ENCODE measurements around the gene CEP112. TPM values are rescaled to one million over a fixed set of nuclear protein-coding genes. Genes with fewer than 3 reads are reported as not detected.

CEP112 gene
- total RNA-seq, 1 experiment from 2014 or later = 41.6 TPM

- no peak overlapping the region for H3K4me3 ChIP-seq
- H3K27me3 ChIP-seq = no peaks in the 10 kb centered on the region
- H3K9me3 ChIP-seq (replicated peaks) = no peaks in the 10 kb centered on the region
- H3K27ac ChIP-seq = no peak overlapping the region
- no peaks in the 10 kb centered on the region for H3K36me3 ChIP-seq
- H3K4me1 ChIP-seq = peaks cover 14% of the 10 kb centered on the region
- no peak for DNase-seq
These were observed 562.7 kb downstream of the CEP112 start for GRCh38 chr17:65629234-65629690.

GRCh38 chr17:65628644-65629036, 563.3 kb downstream of the CEP112 start:
- H3K4me3 ChIP-seq = no peak overlapping the region
- DNase-seq = no peak
- H3K4me1 ChIP-seq = peaks cover 14% of the 10 kb centered on the region
- H3K9me3 ChIP-seq (replicated peaks) = no peaks in the 10 kb centered on the region
- H3K27ac ChIP-seq = peak overlapping the region; percentile 28
- no peaks in the 10 kb centered on the region for H3K27me3 ChIP-seq
- H3K36me3 ChIP-seq = no peaks in the 10 kb centered on the region

GRCh38 chr17:65627891-65628643, 563.9 kb downstream of the CEP112 start:
- H3K36me3 ChIP-seq = 0 out of 2 replicates have a peak, but pooled peaks cover 2% of the 10 kb centered on the region
- no peaks in the 10 kb centered on the region for H3K9me3 ChIP-seq (replicated peaks)
- peak overlapping the region; percentile 28 for H3K27ac ChIP-seq
- no peak overlapping the region for H3K4me3 ChIP-seq
- peaks cover 14% of the 10 kb centered on the region for H3K4me1 ChIP-seq
- no peaks in the 10 kb centered on the region for H3K27me3 ChIP-seq
- peak; percentile 83 to 87 for DNase-seq

GRCh38 chr17:65627108-65627507, 564.8 kb downstream of the CEP112 start:
- DNase-seq = no peak
- Histone ChIP-seq H3K36me3 (0 out of 2 replicates have a peak, but pooled peaks cover 2% of the 10 kb centered on the region), H3K9me3 (replicated peaks) (no peaks in the 10 kb centered on the region), H3K27ac (no peak overlapping the region), H3K27me3 (no peaks in the 10 kb centered on the region), H3K4me3 (no peak overlapping the region), H3K4me1 (peaks cover 14% of the 10 kb centered on the region)

GRCh38 chr17:65626451-65626850, 565.5 kb downstream of the CEP112 start:
- H3K36me3 ChIP-seq = 0 out of 2 replicates have a peak, but pooled peaks cover 2% of the 10 kb centered on the region
- peaks cover 14% of the 10 kb centered on the region for H3K4me1 ChIP-seq
- H3K27ac ChIP-seq = no peak overlapping the region
- H3K27me3 ChIP-seq = no peaks in the 10 kb centered on the region
- H3K9me3 ChIP-seq (replicated peaks) = no peaks in the 10 kb centered on the region
- DNase-seq = no peak
- H3K4me3 ChIP-seq = no peak overlapping the region

GRCh38 chr17:65618516-65618915, 573.4 kb downstream of the CEP112 start:
- Histone ChIP-seq H3K9me3 (replicated peaks) (no peaks in the 10 kb centered on the region), H3K4me3 (no peak overlapping the region), H3K27me3 (no peaks in the 10 kb centered on the region), H3K36me3 (0 out of 2 replicates have a peak, but pooled peaks cover 2% of the 10 kb centered on the region), H3K4me1 (no peaks in the 10 kb centered on the region), H3K27ac (no peak overlapping the region)
- no peak for DNase-seq

GRCh38 chr17:65617496-65617895, 574.4 kb downstream of the CEP112 start:
- Histone ChIP-seq H3K36me3 (no peaks in the 10 kb centered on the region), H3K27ac (no peak overlapping the region), H3K4me3 (no peak overlapping the region), H3K27me3 (no peaks in the 10 kb centered on the region), H3K9me3 (replicated peaks) (no peaks in the 10 kb centered on the region), H3K4me1 (no peaks in the 10 kb centered on the region)
- no peak for DNase-seq

- H3K36me3 ChIP-seq = peaks cover 3% of the 10 kb centered on the region; the same call in 1 of the 2 replicates
- no peak overlapping the region for H3K27ac ChIP-seq
- DNase-seq = no peak
These were observed 582.2 kb downstream of the CEP112 start for GRCh38 chr17:65609749-65610148.

GRCh38 chr17:65609286-65609685, 582.6 kb downstream of the CEP112 start:
- no peak for DNase-seq
- no peaks in the 10 kb centered on the region for H3K4me1 ChIP-seq
- H3K9me3 ChIP-seq (replicated peaks) = no peaks in the 10 kb centered on the region
- no peak overlapping the region for H3K27ac ChIP-seq
- no peak overlapping the region for H3K4me3 ChIP-seq
- no peaks in the 10 kb centered on the region for H3K27me3 ChIP-seq
- peaks cover 3% of the 10 kb centered on the region; the same call in 1 of the 2 replicates for H3K36me3 ChIP-seq

More at GRCh38 chr17:65609749-65610148, 582.2 kb downstream of the CEP112 start:
- H3K4me1 ChIP-seq = no peaks in the 10 kb centered on the region
- H3K4me3 ChIP-seq = no peak overlapping the region
- H3K27me3 ChIP-seq = no peaks in the 10 kb centered on the region
- no peaks in the 10 kb centered on the region for H3K9me3 ChIP-seq (replicated peaks)

- no peak overlapping the region for H3K4me3 ChIP-seq
- no peaks in the 10 kb centered on the region for H3K9me3 ChIP-seq (replicated peaks)
- H3K36me3 ChIP-seq = no peaks in the 10 kb centered on the region
- no peak overlapping the region for H3K27ac ChIP-seq
- H3K4me1 ChIP-seq = no peaks in the 10 kb centered on the region
- no peaks in the 10 kb centered on the region for H3K27me3 ChIP-seq
- no peak for DNase-seq
These were observed 587.9 kb downstream of the CEP112 start for GRCh38 chr17:65604070-65604469.

GRCh38 chr17:65601881-65602280, 590.1 kb downstream of the CEP112 start:
- no peaks in the 10 kb centered on the region for H3K4me1 ChIP-seq
- no peak overlapping the region for H3K27ac ChIP-seq
- H3K36me3 ChIP-seq = no peaks in the 10 kb centered on the region
- H3K9me3 ChIP-seq (replicated peaks) = no peaks in the 10 kb centered on the region
- H3K4me3 ChIP-seq = no peak overlapping the region
- no peak for DNase-seq
- no peaks in the 10 kb centered on the region for H3K27me3 ChIP-seq

- no peak overlapping the region for H3K4me3 ChIP-seq
- H3K9me3 ChIP-seq (replicated peaks) = no peaks in the 10 kb centered on the region
- no peak for DNase-seq
- no peaks in the 10 kb centered on the region for H3K27me3 ChIP-seq
- no peaks in the 10 kb centered on the region for H3K4me1 ChIP-seq
- H3K27ac ChIP-seq = no peak overlapping the region
- H3K36me3 ChIP-seq = no peaks in the 10 kb centered on the region
These were observed 590.8 kb downstream of the CEP112 start for GRCh38 chr17:65601145-65601544.

- Histone ChIP-seq H3K9me3 (replicated peaks) (no peaks in the 10 kb centered on the region), H3K27ac (no peak overlapping the region), H3K4me3 (no peak overlapping the region), H3K4me1 (no peaks in the 10 kb centered on the region), H3K36me3 (no peaks in the 10 kb centered on the region), H3K27me3 (no peaks in the 10 kb centered on the region)
- DNase-seq = no peak
These were observed 591.4 kb downstream of the CEP112 start for GRCh38 chr17:65600518-65600917.

GRCh38 chr17:65599650-65600049, 592.3 kb downstream of the CEP112 start:
- Histone ChIP-seq H3K4me1 (no peaks in the 10 kb centered on the region), H3K9me3 (replicated peaks) (no peaks in the 10 kb centered on the region), H3K4me3 (no peak overlapping the region), H3K36me3 (no peaks in the 10 kb centered on the region), H3K27ac (no peak overlapping the region), H3K27me3 (no peaks in the 10 kb centered on the region)
- DNase-seq = no peak

GRCh38 chr17:65598746-65599145, 593.2 kb downstream of the CEP112 start:
- no peak for DNase-seq
- Histone ChIP-seq H3K4me3 (no peak overlapping the region), H3K27ac (no peak overlapping the region), H3K36me3 (no peaks in the 10 kb centered on the region), H3K27me3 (no peaks in the 10 kb centered on the region), H3K4me1 (no peaks in the 10 kb centered on the region), H3K9me3 (replicated peaks) (no peaks in the 10 kb centered on the region)
